22Rv1 (cell line): ENCODE measurements around the gene NRXN3.

Experiments
- H3K27ac ChIP-seq: fragments of 450-650 bp; 2 replicates; pipeline ENCODE4 v1.5.1; 2017
- ZFX ChIP-seq: fragments of 450-650 bp; IDR thresholded peaks from 2 replicates; pipeline ENCODE4 v1.6.1; 2017; ENCODE audit warnings: antibody characterized with exemption, borderline replicate concordance
- TF ChIP-seq, protein P1 (sequence below): fragments of 450-650 bp; IDR thresholded peaks from 2 replicates; pipeline ENCODE4 v1.5.1; 2017; ENCODE audit warnings: mild to moderate bottlenecking

Gene NRXN3

DNA sequence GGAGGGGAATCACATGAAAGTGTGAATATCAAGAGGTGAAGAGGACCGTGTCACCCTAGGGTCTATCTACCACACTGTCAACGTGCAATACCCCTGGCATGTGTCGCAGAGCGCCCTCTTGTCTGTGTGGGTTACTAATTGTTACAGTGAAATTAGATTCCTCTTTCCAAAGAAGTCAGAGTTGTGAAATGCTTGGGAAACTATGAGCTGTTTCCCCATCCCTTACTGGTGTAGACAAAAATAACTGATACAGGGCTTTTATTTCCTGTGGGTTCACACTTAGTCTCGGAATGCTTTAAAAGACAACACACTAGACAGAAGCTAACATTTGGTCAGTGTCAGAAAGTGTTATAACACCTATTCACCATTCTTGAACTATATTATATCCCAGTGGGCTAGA lies 597.3 kb downstream of the NRXN3 start:
- TF ChIP-seq ZFX, result no peak
- TF ChIP-seq, protein P1, sequence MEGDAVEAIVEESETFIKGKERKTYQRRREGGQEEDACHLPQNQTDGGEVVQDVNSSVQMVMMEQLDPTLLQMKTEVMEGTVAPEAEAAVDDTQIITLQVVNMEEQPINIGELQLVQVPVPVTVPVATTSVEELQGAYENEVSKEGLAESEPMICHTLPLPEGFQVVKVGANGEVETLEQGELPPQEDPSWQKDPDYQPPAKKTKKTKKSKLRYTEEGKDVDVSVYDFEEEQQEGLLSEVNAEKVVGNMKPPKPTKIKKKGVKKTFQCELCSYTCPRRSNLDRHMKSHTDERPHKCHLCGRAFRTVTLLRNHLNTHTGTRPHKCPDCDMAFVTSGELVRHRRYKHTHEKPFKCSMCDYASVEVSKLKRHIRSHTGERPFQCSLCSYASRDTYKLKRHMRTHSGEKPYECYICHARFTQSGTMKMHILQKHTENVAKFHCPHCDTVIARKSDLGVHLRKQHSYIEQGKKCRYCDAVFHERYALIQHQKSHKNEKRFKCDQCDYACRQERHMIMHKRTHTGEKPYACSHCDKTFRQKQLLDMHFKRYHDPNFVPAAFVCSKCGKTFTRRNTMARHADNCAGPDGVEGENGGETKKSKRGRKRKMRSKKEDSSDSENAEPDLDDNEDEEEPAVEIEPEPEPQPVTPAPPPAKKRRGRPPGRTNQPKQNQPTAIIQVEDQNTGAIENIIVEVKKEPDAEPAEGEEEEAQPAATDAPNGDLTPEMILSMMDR, result no peak
- no peak overlapping the region for H3K27ac ChIP-seq

DNA sequence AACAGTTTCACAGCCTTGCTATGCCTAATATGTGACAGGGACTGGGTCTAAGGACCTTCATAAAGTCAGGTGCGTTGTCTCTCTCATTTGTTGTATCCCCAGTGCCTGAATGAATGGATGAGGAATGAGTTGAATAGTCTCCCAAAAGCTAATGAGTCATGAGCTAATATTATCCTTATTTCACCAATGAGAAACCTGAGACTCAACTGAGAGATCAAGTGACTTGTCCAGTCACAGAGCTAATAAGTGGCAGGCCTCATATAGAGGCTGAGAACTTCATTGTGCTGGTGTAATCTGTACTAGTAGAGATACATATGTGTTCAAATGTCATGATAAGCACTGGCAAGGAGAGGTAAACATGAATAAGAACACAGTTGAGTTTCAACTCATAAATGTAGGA lies 612.4 kb downstream of the NRXN3 start:
- H3K27ac ChIP-seq, result no peak overlapping the region
- TF ChIP-seq, protein P1, result no peak

DNA sequence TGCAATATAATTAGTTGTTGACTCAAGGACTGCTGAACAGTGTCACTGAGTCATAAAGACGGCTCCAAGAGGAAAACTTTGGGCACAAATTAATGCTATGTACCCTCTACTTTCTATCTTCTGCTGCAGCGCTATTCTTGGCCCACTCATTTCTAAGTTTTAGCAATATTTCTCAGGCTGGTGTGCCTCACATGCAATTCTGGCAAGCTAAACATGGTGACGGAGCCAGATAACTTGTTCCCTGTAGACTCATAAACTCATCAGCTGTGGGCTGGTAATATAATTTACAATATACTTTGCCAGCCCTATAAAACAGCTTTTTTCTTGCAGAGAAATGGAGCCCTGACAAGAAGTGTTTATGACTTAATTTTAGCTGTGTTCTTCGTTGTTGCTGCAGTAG lies 615.1 kb downstream of the NRXN3 start:
- no peak for TF ChIP-seq ZFX
- TF ChIP-seq, protein P1, result no peak
- no peak overlapping the region for H3K27ac ChIP-seq

DNA sequence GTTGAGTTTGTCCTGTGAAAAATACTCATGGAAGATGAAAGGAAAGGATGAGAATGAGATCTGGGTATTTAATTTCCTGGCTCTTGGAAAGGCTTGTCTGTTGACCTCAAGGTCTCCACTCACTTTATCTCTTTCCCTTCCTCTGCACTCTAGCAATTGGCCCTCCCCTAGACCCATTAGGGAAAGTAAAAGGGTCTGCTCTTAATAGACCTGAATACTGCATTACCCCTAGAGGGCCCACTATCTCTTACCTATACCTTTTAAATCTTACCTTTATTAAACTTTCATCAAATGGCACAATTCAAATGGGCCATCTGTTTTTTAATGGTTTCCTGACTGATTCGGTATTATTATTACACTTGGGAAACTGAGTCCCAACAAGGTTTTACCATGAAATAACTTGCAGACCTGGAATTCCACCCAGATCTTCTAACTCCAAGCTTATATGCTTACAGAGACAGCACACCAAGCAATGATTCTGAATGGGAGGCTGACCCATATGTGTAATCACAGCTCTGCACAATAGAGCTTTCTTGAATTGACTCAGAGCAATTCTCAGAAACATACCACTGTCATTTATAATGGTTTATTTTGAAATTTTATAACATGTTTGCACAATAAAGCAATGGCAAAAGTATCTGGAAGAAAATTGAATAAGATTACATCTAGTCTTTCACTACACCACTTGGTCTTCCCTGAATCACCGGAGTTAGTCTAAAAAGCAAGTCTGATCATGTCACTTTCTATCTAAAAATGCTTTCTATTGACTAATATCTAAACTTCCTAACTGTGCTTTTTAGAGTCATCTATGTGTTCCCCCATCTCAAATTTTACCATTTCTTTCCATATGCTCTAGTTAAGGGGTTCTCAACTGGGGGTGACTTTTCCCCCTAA lies 618.5 kb downstream of the NRXN3 start:
- TF ChIP-seq ZFX, result no peak
- TF ChIP-seq, protein P1, result no peak
- no peak overlapping the region for H3K27ac ChIP-seq

DNA sequence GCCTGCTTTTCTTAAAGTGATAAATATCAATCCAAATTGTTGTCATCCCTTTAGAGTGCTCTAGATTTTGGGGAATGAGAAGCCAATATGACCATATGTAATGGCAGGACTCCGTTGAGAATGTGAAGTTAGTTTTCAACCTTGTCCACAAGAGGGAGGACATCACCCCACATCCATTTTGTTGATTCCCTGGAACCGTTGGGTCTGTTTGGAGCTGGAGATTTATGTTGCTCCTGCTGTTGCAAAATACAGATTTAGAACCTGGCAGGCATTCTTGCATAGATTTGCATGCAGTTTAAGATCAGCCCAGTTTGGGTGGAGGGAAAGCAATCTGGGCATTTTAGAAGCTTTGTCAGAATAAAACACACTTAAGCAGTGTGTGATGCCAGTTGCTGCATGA lies 620.1 kb downstream of the NRXN3 start:
- TF ChIP-seq ZFX, result no peak
- TF ChIP-seq, protein P1, result no peak
- H3K27ac ChIP-seq, result no peak overlapping the region

DNA sequence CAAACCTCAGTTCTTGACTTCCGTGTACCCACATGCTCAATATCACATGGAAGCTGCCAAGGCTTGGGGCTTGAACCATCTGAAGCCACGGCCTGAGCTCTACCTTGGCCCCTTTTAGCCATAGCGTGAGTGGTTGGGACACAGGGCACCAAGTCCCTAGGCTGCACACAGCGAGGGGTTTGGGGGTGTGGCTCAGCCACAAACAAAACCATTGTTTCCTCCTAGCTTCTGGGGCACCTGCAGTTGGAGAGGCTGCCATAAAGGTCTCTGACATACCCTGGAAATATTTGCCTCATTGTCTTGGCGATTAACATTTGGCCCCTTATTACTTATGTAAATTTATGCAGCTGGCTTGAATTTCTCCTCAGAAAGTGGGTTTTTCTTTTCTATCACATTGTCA lies 628.6 kb downstream of the NRXN3 start:
- H3K27ac ChIP-seq, result no peak overlapping the region
- TF ChIP-seq, protein P1, result no peak
- TF ChIP-seq ZFX, result no peak

DNA sequence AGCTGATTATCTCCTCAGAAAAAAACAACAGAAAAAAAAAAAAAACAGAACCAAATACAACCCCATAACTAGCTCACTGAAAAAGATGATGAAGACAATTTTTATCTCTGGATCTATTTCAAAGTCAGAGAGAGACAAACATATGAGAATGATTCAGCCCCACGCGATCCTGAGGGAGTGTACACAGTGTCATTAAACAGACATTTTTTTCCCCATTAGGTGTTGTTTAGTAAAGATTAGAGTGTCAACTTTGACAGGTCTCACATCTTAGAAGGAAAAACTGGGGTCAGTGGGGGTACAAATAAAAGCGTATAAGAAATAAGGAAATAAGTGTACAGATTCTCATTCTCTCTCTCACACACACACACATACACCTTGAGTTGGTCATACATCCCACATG lies 635.4 kb downstream of the NRXN3 start:
- TF ChIP-seq, protein P1, result no peak
- no peak for TF ChIP-seq ZFX
- H3K27ac ChIP-seq, result no peak overlapping the region
